Panc1 (cell line): ENCODE measurements around the gene DAAM2. TPM values are rescaled to one million over a fixed set of nuclear protein-coding genes. Genes with fewer than 3 reads are reported as not detected.

Experiments used
- ATAC-seq: fragments of 200-7000 bp; cut with Tn5 transposase; 2 replicates; pipeline ENCODE4 v1.9.1; 2020; ENCODE audit warnings: mild to moderate bottlenecking, moderate library complexity
- BruUV-seq: library from RNA; stranded (reverse); fragments of 400-500 nt; replicated peaks from 2 replicates; lab custom pipeline; 2021; lab: Mats Ljungman, UMichigan
- CTCF ChIA-PET: fragments of 300-600 bp; sonication (Branson Sonifier 250); formaldehyde crosslinking; loops from one replicate; lab custom pipeline; 2022; ENCODE audit warnings: antibody characterized with exemption; lab: Charles Lee
- POLR2A ChIA-PET: fragments of 300-600 bp; sonication (Branson Sonifier 250); formaldehyde crosslinking; loops from one replicate; lab custom pipeline; 2022; ENCODE audit warnings: antibody characterized with exemption; lab: Charles Lee
- DNase-seq: peaks from one replicate; pipeline ENCODE4 v3.0.0-alpha.2; 2010; ENCODE audit warnings: low read depth, low spot score
- H3K27ac ChIP-seq: 2 replicates; pipeline ENCODE4 v1.5.1; 2011; ENCODE audit warnings: mild to moderate bottlenecking, low read length, inconsistent platforms
- H3K27me3 ChIP-seq: fragments of 200-500 bp; sonication (Bioruptor generic); 2 replicates; pipeline ENCODE4 v1.6.0; 2014; ENCODE audit warnings: low read length, inconsistent platforms; ENCODE audit not compliant: control insufficient read depth, insufficient read depth
- H3K36me3 ChIP-seq: fragments of 200-500 bp; sonication (Bioruptor generic); 2 replicates; pipeline ENCODE4 v1.5.1; 2014; ENCODE audit warnings: inconsistent platforms, mild to moderate bottlenecking, low read length, moderate library complexity; ENCODE audit not compliant: control insufficient read depth, insufficient read depth
- H3K4me1 ChIP-seq: 2 replicates; pipeline ENCODE4 v1.5.1; 2011; ENCODE audit warnings: inconsistent platforms, mild to moderate bottlenecking, low read length, moderate library complexity; ENCODE audit not compliant: control insufficient read depth, insufficient read depth
- H3K4me3 ChIP-seq, 2 experiments: 2 replicates each; pipeline ENCODE4 v1.5.1; 2011 to 2012; ENCODE audit warnings: low read depth in 2 of 2, low read length in 2 of 2, mild to moderate bottlenecking in 2 of 2, inconsistent platforms in 1 of 2, moderate library complexity in 1 of 2
- H3K9me3 ChIP-seq: fragments of 200-500 bp; sonication (Bioruptor generic); 2 replicates; pipeline ENCODE4 v1.5.1; 2014; ENCODE audit warnings: low read depth, mild to moderate bottlenecking, inconsistent platforms, low read length, moderate library complexity; ENCODE audit not compliant: control insufficient read depth, insufficient read depth
- CTCF ChIP-seq: fragments of 450-650 bp; IDR thresholded peaks from 2 replicates; pipeline ENCODE4 v1.5.1; 2017; ENCODE audit warnings: mild to moderate bottlenecking
- POLR2AphosphoS5 ChIP-seq: IDR thresholded peaks from 2 replicates; pipeline ENCODE4 v1.6.1; 2012; ENCODE audit warnings: mild to moderate bottlenecking, low read depth, low read length, moderate library complexity
- REST ChIP-seq, 2 experiments: IDR thresholded peaks; 2 replicates each; pipeline ENCODE4 v1.6.1; 2011 to 2012; ENCODE audit warnings: low read depth in 2 of 2, control low read depth in 1 of 2, low read length in 1 of 2, mild to moderate bottlenecking in 1 of 2, moderate library complexity in 1 of 2; ENCODE audit not compliant: insufficient read depth in 1 of 2
- SIN3A ChIP-seq: IDR thresholded peaks from 2 replicates; pipeline ENCODE4 v1.6.1; 2012; ENCODE audit warnings: low read depth, mild to moderate bottlenecking, low read length, moderate library complexity, borderline replicate concordance; ENCODE audit not compliant: insufficient read depth
- TCF7L2 ChIP-seq: IDR thresholded peaks from 2 replicates; pipeline ENCODE4 v1.6.1; 2011; ENCODE audit warnings: mild to moderate bottlenecking, low read depth, low read length, inconsistent platforms
- in situ Hi-C: cut with HindIII; loops from 2 replicates; pipeline ENCODE4 v1.10.0; 2016; ENCODE audit warnings: low sequenced_read_pairs, low pct_unique_long_range_greater_than_20kb
- intact Hi-C: fragments of 100-400 bp; cut with micrococcal nuclease; formaldehyde crosslinking; loops from one replicate; pipeline ENCODE4 v1.10.0; 2022; ENCODE audit not compliant: unreplicated experiment
- total RNA-seq: library from RNA; stranded (reverse); gene quantifications from one replicate; pipeline ENCODE4 v1.2.1, GENCODE V29; 2021; ENCODE audit not compliant: unreplicated experiment

Gene DAAM2
- total RNA-seq, 1 experiment from 2014 or later: not detected

GRCh38 chr6:39947611-39948068 lies 155.5 kb downstream of the DAAM2 start:
- Histone ChIP-seq H3K27me3 (peaks cover 2% of the 10 kb centered on the region; the same call in 1 of the 2 replicates), H3K36me3 (no peaks in the 10 kb centered on the region), H3K4me3 (no peak overlapping the region), H3K27ac (no peak overlapping the region), H3K4me1 (no peaks in the 10 kb centered on the region), H3K9me3 (no peaks in the 10 kb centered on the region)
- no peak for ATAC-seq
- in situ Hi-C loops: no loop called here
- intact Hi-C loops: no loop called here
- ChIA-PET CTCF (no interaction called here), POLR2A (no interaction called here)
- TF ChIP-seq POLR2AphosphoS5 (no peak), TCF7L2 (no peak), CTCF (no peak), SIN3A (no peak), REST (IDR thresholded peaks at IDR 0.05; ENCODE audit: insufficient read depth in 1 of 2, low read depth in 2 of 2, low read length in 1 of 2) (no peak)
- no TSS peak for BruUV-seq
- no peak for DNase-seq

GRCh38 chr6:39948199-39948791 lies 156.1 kb downstream of the DAAM2 start:
- no peaks in the 10 kb centered on the region for H3K4me1 ChIP-seq
- H3K36me3 ChIP-seq: no peaks in the 10 kb centered on the region
- POLR2A ChIA-PET: no interaction called here
- H3K27ac ChIP-seq: no peak overlapping the region
- no peak for ATAC-seq
- no TSS peak for BruUV-seq
- no peaks in the 10 kb centered on the region for H3K9me3 ChIP-seq
- CTCF ChIA-PET: no interaction called here
- in situ Hi-C loops (no loop called here), intact Hi-C loops (no loop called here)
- no peak for DNase-seq
- no peak overlapping the region for H3K4me3 ChIP-seq
- TF ChIP-seq POLR2AphosphoS5 (no peak), REST (IDR thresholded peaks at IDR 0.05; ENCODE audit: insufficient read depth in 1 of 2, low read depth in 2 of 2, low read length in 1 of 2) (no peak), TCF7L2 (no peak)
- peaks cover 2% of the 10 kb centered on the region; the same call in 1 of the 2 replicates for H3K27me3 ChIP-seq
